Left colon (tissue), 2 donors: ENCODE results near the gene TMEM134. TPM values are rescaled to one million over a fixed set of nuclear protein-coding genes. Genes with fewer than 3 reads are reported as not detected.
A peak's percentile ranks its signal among the peaks of the same experiment; 100 is the strongest.
"Not testable (repeated sequence)": the region's sequence is repeated elsewhere in the genome, so short reads cannot be mapped to it uniquely, and the experiment has no call there.

Experiments
- ATAC-seq: fragments of 200-7000 bp; cut with Tn5 transposase; one replicate; pipeline ENCODE4 v1.9.1; 2020; ENCODE audit warnings: mild to moderate bottlenecking, moderate library complexity
- DNase-seq, 2 donors: peaks; one replicate each; pipeline ENCODE4 v3.0.0-alpha.2; 2020
- intact Hi-C, 2 donors: fragments of 100-400 bp; cut with DNase I in 1 of 2; cut with micrococcal nuclease in 1 of 2; formaldehyde crosslinking; loops; one replicate each; pipeline versions ENCODE4 v1.11.2 to v1.14.0; 2022; cut with DNase I, micrococcal nuclease
- total RNA-seq, 2 donors: library from RNA; stranded (reverse); fragmentation: NEBNext Ultra II Directional; extraction: Animal tissue kit (Norgen Biotek cat#: 25700); gene quantifications; one replicate each; pipeline ENCODE4 v1.2.1, GENCODE V29; 2021
- donor health status: DM: no; HTN: no; CAD: no.
- donor health status: DM: yes; HTN: yes; CAD: no.

Gene TMEM134
- total RNA-seq, 2 donors from 2014 or later = 63.6 to 68.0 TPM

- peak; percentile 8 for ATAC-seq
- intact Hi-C loops = no loop called here
- DNase-seq = no peak
Measured at GRCh38 chr11:67489885-67490726, 21.1 kb upstream of the TMEM134 start.

DNA sequence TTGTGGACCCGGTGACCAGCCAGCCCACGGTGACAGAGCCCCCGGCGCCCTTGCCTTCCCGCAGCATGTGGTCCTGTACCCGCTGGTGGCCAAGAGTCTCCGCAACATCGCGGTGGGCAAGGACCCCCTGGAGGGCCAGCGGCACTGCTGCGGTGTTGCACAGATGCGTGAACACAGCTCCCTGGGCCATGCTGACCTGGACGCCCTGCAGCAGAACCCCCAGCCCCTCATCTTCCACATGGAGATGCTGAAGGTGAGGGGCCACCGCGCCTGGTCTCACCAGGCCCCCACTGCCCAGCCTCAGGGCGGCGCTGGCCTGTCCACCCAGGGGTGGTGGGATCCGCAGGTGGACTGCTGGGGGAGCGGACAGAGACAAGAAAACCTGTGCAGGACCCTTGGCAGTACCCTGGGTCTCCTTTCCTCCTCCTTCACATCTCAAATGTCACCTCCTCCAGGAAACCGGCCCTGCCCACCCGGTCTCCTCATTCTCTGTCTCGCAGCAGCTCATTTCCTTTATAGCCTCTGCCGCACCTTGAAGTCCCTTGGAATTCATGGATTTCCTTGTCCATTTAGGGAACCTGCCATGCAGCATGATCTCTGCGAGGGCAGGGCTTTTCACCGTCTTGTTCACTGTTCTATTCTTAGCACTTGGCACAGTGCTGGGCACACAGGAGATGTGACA is 20.3 kb upstream of the TMEM134 start:
- intact Hi-C loops = no loop called here
- ATAC-seq = peak; percentile 77
- no peak for DNase-seq

DNA sequence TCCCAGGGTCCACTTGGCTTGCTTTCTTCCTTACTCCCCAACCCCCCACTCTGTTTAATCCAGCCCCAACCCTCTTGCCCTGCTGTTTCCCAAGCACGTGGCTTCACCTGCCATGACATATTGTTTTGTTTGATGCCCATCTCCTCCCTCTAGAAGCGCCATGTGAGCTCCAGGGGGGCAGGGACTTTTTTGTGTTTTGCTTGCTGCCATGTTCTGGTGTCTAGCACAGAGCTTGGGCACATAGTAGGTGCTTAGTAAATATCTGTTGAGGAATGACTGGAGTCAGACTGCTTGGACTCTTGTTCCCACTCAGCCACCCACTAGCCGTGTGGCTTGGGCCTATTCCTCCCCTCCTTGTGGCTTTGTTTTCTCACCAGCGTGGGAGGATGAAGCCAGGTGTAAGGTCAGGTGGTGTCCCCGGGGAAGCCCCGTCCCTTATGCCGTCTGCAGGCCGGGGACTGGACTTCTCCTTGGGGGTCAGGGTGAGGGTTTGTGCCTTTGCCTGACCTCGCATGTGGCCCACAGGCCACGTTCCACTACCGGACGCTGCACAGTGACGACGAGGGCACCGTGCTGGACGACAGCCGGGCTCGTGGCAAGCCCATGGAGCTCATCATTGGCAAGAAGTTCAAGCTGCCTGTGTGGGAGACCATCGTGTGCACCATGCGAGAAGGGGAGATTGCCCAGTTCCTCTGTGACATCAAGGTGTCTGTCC is 17.6 kb upstream of the TMEM134 start:
- intact Hi-C loops = no loop called here
- ATAC-seq = no peak
- no peak for DNase-seq

DNA sequence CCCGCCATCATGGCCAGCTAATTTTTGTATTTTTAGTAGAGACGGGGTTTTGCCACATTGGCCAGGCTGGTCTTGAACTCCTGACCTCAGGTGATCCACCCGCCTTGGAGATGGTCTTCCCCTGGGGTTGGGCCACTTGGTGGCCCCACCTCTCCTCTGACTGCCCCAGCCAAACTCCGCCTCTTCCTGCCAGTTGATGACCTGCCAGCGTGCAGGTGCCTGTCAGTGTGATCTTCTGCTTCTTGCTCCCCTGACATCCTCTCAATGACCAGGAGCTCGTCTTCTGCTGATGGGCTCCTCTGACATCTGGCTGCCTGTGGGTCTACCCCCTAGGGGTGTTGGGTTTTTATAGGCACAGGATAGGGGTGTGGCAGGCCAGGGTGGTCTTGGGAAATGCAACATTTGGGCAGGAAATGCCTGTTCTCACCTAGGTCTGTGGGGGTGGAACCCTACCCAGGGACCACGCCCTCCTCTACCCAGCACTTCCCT is 16.9 kb upstream of the TMEM134 start:
- intact Hi-C loops, ATAC-seq: not testable (repeated sequence)
- DNase-seq = peak in 1 of 2 donors; percentile 48

DNA sequence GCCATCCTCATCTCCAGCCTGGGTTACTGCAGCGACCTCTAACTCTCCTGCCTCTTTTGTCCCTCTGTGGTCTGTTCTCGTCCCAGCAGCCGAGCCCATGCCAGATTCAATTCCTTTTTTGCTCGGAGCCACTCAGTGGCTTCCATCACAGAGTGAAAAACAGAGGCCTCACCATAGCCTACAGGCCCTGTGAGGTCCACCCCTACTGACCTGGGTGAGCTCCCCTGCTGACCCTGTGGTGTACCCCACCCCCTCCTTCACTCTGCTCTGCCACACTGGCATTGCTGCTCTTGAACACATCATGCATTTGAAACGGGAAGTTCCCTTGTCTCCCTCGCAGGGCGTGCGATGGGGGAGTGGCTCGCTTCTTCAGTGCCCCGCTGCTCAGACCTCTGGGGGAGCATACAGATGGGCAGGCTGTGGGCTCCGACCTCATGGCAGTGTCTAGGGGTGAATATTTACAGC is 15.8 kb upstream of the TMEM134 start:
- no peak for ATAC-seq
- intact Hi-C loops = no loop called here
- peak in 1 of 2 donors; percentile 60 for DNase-seq

GRCh38 chr11:67483831-67484665 is 15.0 kb upstream of the TMEM134 start:
- ATAC-seq (no peak), DNase-seq (no peak)
- intact Hi-C loops = no loop called here

GRCh38 chr11:67482827-67483798 is 14.1 kb upstream of the TMEM134 start, which contains the start of gene AIP:
Gene AIP (plus strand): TSS chr11:67483026. CDS start chr11:67483159, 133 bp downstream.
- intact Hi-C loops = no loop called here
- DNase-seq = peak; percentile 97 to 99
- ATAC-seq = peak; percentile 97

- intact Hi-C loops = no loop called here
- peak; percentile 57 for ATAC-seq
- DNase-seq = no peak
Measured at GRCh38 chr11:67482275-67482826, 13.3 kb upstream of the TMEM134 start.

- intact Hi-C loops, DNase-seq, ATAC-seq: not testable (repeated sequence)
Measured at GRCh38 chr11:67477344-67478050, 8.4 kb upstream of the TMEM134 start.

- ATAC-seq, DNase-seq, intact Hi-C loops: not testable (repeated sequence)
Measured at GRCh38 chr11:67476692-67477091, 7.6 kb upstream of the TMEM134 start.

DNA sequence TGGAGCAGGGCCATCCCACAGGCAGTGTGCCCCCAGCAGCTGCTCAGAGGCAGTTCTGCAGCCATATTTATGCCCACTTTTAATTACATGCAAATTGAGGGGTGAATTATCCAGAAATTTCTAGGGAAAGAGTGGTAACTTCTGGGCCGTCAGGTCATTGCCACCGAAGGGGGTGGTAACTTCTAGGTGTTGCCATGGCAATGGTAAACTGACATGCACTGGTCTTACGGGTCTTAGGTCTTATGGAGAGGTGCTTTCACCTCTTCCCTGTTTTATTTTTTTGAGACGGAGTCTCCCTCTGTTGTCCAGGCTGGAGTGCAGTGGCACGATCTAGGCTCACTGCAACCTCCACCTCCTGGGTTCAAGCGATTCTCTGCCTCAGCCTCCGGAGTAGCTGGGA is 3.8 kb upstream of the TMEM134 start:
- DNase-seq (no peak), ATAC-seq (no peak)
- intact Hi-C loops = no loop called here

DNA sequence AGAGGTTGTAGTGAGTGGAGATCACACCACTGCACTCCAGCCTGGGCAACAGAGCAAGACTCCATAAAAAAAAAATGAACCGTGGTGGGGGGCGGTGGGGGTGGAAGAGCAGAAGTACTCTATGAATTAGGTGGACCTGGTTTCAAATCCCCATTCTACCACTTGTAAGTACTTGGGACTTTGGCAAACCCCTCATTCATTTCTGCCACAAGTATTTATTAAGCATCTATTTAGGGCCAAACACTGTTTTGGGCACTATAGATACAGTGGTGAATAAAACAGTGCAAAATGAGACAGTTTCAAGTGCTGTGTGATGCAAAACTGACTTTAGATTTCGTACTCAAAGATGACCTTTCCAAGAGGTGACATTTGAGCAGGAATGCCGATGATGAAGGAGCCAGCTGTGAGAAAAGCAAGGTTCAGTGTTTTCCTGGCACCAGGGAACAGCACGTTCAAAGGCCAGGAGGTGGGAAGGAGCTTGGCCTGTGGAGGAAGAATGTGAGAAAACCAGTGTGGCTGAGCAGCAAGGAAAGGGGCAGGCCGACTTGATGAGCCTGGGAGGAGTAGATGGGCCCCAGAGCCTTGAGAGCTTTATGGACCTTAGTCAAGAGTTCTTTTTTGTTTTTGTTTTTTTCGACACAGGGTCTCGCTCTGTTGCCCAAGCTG is 1.4 kb upstream of the TMEM134 start:
- ATAC-seq = no peak
- intact Hi-C loops = no loop called here
- no peak for DNase-seq

GRCh38 chr11:67469508-67469811 is 409 bp upstream of the TMEM134 start:
- ATAC-seq (no peak), DNase-seq (no peak)
- intact Hi-C loops = no loop called here

DNA sequence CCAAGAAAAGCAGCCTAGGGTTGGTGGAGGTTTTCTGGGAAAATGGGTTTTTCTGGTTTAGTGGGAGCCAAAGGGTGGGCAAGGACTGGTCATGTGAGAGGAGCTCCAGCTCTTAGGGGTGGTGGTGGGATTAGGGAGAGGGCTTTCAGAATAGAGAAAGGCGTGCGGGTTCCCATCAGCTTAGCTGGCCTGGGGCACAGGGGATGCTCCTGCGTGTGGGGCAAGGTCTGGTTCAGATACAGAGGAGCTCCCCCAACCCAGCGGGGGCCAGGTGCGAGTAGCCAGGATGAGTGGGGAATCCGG is 644 bp downstream of the TMEM134 start:
- no peak for ATAC-seq
- intact Hi-C loops = no loop called here
- no peak for DNase-seq

DNA sequence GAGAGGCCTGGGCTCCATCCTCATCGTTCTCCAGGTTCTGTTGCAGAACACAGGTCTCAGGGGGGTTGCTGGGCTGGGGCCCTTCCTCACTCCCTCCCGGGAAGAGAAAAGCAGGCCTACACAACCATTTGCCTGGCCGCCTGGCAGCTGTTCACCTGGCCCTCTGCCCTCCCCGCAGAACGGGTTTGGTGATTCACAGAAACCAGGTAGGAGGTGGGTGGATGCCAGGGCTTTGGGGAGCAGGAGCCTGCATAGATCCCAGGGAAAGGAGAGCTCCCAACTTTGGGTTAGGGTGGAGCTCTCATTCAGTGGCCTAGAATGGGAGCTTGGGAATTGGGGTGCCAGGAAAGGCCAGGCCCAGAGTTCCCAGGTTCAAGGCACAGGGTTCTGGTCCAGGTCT is 995 bp downstream of the TMEM134 start:
- intact Hi-C loops = no loop called here
- ATAC-seq (peak; percentile 22), DNase-seq (peak; percentile 75 to 77)
